Astrocyte of the cerebellum (primary cell): ENCODE data around the gene PRSS53.

Source experiments
- DNase-seq: peaks from one replicate; pipeline ENCODE4 v3.0.0-alpha.2; 2011; ENCODE audit warnings: low read depth
- H3K4me3 ChIP-seq: 2 replicates; pipeline ENCODE4 v1.5.1; 2011; ENCODE audit warnings: mild to moderate bottlenecking, low read depth, low read length, moderate library complexity
- in situ Hi-C: cut with HindIII; loops from 2 replicates; pipeline ENCODE4 v1.10.0; 2017; ENCODE audit warnings: low sequenced_read_pairs
- TF ChIP-seq, protein P1 (sequence below): IDR thresholded peaks from 2 replicates; pipeline ENCODE4 v1.5.1; 2012; ENCODE audit warnings: low read length, low read depth, moderate library complexity, mild to moderate bottlenecking; ENCODE audit errors: missing control alignments

PRSS53 gene

DNA sequence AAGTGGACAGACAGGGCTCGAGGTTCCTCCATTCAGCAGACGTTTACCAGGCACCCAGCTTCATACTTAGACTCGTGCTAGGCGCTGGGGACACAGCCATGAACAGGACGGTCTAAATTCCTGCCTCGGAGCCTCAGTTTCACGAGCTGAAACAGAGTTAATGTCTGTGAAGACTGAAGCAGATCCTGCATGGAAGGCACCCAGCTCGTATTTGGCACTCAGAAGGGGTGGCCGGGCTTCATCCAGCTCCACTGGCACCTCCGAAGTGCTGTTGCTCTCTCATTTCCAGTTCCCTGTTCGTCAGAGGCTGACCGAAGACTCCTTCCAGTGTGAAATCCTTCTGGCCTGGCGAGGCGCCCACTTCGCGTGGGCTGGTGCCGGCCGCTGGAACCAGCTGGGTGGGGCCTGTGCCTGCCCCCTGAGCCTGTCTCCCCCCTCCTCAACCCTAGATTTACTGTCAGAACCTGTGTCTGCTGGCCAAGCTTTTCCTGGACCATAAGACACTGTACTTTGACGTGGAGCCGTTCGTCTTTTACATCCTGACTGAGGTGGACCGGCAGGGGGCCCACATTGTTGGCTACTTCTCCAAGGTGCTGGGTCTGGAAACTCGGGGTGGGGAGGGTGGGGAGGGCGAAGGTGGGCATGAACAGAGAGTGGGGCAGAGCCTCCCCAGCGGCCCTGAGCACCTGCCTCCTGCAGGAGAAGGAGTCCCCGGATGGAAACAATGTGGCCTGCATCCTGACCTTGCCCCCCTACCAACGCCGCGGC is 41.0 kb upstream of the PRSS53 start:
- no peak overlapping the region for H3K4me3 ChIP-seq
- in situ Hi-C loops = no loop called here
- DNase-seq = no peak
- TF ChIP-seq, protein P1, sequence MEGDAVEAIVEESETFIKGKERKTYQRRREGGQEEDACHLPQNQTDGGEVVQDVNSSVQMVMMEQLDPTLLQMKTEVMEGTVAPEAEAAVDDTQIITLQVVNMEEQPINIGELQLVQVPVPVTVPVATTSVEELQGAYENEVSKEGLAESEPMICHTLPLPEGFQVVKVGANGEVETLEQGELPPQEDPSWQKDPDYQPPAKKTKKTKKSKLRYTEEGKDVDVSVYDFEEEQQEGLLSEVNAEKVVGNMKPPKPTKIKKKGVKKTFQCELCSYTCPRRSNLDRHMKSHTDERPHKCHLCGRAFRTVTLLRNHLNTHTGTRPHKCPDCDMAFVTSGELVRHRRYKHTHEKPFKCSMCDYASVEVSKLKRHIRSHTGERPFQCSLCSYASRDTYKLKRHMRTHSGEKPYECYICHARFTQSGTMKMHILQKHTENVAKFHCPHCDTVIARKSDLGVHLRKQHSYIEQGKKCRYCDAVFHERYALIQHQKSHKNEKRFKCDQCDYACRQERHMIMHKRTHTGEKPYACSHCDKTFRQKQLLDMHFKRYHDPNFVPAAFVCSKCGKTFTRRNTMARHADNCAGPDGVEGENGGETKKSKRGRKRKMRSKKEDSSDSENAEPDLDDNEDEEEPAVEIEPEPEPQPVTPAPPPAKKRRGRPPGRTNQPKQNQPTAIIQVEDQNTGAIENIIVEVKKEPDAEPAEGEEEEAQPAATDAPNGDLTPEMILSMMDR = no peak

DNA sequence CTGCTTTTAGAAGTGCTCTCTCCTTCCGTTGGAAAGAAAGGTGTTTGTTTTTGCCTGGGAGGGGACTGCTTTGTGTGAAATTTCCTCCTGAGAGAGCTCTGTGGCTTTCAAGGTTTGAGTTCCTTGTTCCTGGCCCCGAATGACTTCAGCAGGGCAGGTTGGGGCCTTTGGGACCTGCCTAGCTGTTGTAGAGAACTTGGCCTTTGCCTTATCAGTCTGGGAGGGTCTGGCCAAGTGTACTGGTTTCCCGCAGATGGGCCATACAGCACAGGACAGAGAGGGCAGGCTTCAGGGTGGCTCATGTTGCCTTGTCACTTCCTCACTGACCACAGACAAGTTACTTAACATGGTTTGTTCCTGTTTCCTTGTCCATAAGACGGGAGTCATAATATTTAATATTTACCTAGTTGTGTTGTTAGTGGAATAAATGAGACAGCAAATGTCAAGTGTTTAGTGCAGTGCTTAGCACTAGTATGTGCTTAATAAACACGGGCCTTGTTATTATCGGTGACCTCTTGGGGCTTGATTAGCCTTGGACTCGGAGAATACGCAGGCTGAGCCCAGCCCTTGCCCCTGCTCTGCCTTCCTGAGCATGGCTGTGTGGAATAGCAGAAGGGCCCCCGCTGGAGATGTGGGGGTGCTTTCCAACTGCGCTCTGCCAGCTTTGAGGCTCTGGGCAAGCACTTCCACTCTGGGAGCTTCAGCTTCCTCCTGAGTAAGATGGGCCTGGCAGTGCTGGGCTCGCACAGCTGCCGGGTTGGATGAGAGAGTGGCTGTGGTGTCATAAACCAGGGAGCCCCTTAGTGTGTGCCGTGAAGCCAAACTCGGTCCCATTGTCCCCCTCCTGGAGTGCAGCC is 40.2 kb upstream of the PRSS53 start:
- in situ Hi-C loops = no loop called here
- no peak overlapping the region for H3K4me3 ChIP-seq
- TF ChIP-seq, protein P1 = no peak
- DNase-seq = no peak

DNA sequence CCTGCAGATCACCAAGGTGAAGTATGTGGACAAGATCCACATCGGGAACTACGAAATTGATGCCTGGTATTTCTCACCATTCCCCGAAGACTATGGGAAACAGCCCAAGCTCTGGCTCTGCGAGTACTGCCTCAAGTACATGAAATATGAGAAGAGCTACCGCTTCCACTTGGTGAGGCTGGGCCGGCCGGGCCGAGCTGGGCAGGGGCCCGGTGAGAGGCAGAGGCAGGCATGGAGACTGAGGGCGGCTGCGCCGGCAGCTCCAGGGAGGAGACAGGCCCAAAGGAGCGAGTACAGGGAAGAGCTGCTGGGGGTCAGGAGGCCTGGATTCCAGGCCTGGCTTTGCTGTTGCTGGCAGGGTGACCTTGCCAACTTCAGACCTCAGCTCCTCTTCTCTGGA is 38.4 kb upstream of the PRSS53 start:
- no peak overlapping the region for H3K4me3 ChIP-seq
- in situ Hi-C loops = no loop called here
- no peak for DNase-seq
- TF ChIP-seq, protein P1 = no peak

DNA sequence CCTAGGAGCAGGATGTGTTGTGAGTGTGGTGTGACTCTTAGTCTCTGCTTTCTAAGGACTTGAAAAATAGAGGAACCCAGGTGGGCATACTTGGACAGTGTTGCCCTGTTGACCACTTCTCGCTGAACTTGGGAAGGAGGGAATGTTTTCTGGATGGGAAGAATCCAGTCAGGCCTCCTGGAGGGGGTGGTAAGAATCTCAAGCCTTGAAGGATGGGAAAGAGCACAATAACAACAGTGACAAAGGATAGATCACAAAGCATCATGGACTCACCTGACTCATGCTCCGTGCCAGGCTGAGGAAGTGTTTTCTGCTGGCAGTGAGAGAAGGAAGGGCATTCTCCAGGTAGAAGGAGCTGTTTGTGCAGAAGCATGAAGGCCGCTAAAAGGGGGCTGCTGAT is 37.1 kb upstream of the PRSS53 start:
- DNase-seq = no peak
- no peak overlapping the region for H3K4me3 ChIP-seq
- in situ Hi-C loops = no loop called here
- TF ChIP-seq, protein P1 = no peak

DNA sequence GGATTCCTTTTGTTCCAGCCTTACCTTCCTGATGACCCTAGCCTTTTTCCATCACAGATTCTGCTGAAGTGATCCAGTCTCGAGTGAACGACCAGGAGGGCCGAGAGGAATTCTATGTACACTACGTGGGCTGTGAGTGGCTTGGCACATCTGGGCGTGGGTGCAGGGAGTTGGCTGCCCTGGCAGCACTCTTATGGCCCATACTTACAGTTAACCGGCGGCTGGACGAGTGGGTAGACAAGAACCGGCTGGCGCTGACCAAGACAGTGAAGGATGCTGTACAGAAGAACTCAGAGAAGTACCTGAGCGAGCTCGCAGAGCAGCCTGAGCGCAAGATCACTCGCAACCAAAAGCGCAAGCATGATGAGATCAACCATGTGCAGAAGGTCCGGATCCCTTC is 31.4 kb upstream of the PRSS53 start:
- in situ Hi-C loops = no loop called here
- no peak for DNase-seq
- H3K4me3 ChIP-seq = no peak overlapping the region
- TF ChIP-seq, protein P1 = no peak

DNA sequence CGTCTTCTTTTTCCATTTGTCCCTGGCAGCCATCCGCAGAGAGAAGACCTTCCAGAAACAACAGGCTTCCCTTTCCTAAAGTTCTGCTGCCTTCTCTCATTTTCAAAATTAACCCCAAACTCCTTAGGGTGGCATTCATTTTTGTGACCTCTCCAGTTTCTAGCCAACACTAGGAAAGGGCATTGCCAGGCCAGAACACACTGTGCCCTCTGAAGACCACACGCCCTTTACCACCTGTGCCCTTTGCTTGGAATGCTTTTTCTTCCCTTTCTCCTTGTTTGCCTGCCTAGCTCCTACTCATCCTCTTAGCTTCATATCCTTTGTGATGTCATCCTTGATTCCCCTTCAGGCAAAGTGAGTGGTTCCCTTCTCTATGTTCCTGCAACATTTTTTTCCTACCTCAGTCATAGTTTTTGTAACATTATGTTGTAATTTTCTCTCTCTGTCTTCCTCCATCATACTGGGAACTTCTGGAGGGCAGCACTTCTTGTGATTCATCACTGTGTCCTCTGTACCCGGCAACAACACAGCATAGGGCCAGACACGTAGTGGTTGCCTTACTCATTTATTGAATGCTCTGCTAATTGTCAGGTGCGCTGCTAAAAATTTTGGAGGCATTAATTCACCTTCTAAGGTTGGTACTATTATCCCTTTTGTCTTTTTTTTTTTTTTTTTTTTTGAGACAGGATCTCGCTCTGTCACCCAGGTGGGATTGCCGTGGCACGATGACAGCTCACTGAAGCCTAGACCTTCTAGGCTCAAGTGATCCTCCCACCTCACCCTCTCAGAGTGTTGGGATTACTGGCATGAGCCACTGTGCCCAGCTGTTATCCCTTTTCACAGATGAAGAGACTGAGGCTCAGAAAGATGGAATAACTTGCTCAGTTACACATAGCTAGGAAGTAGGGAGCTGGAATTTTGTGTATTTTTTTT is 29.7 kb upstream of the PRSS53 start:
- H3K4me3 ChIP-seq = peak overlapping the region; percentile 58
- no peak for DNase-seq
- in situ Hi-C loops = no loop called here
- TF ChIP-seq, protein P1 = no peak
